WI38 (cell line): Measurements from ENCODE around the gene ZNRF1.
"Not testable (repeated sequence)": the region's sequence is repeated elsewhere in the genome, so short reads cannot be mapped to it uniquely, and the experiment has no call there.

Experiments used
- H3K4me3 ChIP-seq: 2 replicates; pipeline ENCODE4 v1.5.1; 2011; ENCODE audit warnings: low read depth, mild to moderate bottlenecking, control low read depth, low read length
- CTCF ChIP-seq: IDR thresholded peaks from 2 replicates; pipeline ENCODE4 v1.5.1; 2012; ENCODE audit warnings: low read depth, mild to moderate bottlenecking, control low read depth, low read length

ZNRF1 gene

GRCh38 chr16:75088934-75089333, 90.1 kb downstream of the ZNRF1 start:
- TF ChIP-seq CTCF: no peak

GRCh38 chr16:75089486-75090202, 90.8 kb downstream of the ZNRF1 start:
- no peak for TF ChIP-seq CTCF

More at GRCh38 chr16:75088934-75089333, 90.1 kb downstream of the ZNRF1 start:
- H3K4me3 ChIP-seq: no peak overlapping the region

GRCh38 chr16:75090899-75091298, 92.1 kb downstream of the ZNRF1 start:
- H3K4me3 ChIP-seq: not testable (repeated sequence)

More at GRCh38 chr16:75089486-75090202, 90.8 kb downstream of the ZNRF1 start:
- no peak overlapping the region for H3K4me3 ChIP-seq

- H3K4me3 ChIP-seq: not testable (repeated sequence)
Observed at GRCh38 chr16:75091619-75092018, 92.8 kb downstream of the ZNRF1 start.

GRCh38 chr16:75092777-75093176, 94.0 kb downstream of the ZNRF1 start:
- no peak overlapping the region for H3K4me3 ChIP-seq
- no peak for TF ChIP-seq CTCF

- no peak for TF ChIP-seq CTCF
Observed at GRCh38 chr16:75093598-75094540, 95.0 kb downstream of the ZNRF1 start.

GRCh38 chr16:75095204-75095621, 96.4 kb downstream of the ZNRF1 start:
- no peak overlapping the region for H3K4me3 ChIP-seq
- TF ChIP-seq CTCF: no peak

More at GRCh38 chr16:75093598-75094540, 95.0 kb downstream of the ZNRF1 start:
- no peak overlapping the region for H3K4me3 ChIP-seq

- peak; percentile 38; the same call in 1 of the 2 replicates for TF ChIP-seq CTCF
- H3K4me3 ChIP-seq: no peak overlapping the region
Observed at GRCh38 chr16:75096656-75097055, 97.8 kb downstream of the ZNRF1 start.
